RPMI8226 (cell line): Measurements from ENCODE around the gene ACVR1B.

Experiments
- DNase-seq: peaks from one replicate; pipeline ENCODE4 v3.0.0-alpha.2; 2015

The ACVR1B gene

DNA sequence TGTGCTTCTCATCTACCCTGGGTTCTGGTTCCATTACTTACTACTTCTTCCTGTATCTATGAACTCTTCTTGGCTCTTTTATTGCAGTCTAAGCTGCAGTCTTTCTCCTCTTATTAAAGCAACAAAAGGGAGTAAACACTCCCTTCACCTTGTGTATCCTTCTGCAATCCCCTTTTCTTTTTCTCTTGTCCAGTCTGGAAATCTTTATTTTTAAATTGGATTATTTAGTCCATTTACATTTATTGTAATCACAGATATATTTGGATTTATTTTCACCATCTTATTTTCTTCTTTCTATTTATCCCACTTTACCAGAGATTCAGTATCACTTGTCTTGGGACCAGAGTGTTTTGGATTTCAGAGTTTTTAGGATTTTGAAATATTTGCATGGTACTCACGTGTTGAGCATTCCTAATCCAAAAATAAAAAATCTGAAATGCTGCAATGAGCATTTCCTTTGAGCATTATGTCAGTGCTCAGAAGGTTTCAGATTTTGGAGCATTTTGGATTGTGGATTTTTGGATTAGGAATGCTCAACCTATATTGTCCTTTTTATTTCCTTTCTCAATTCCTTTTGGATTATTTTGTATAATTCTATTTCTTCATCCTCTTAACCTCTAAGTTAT lies 6.8 kb upstream of the ACVR1B start:
- no peak for DNase-seq

GRCh38 chr12:51947246-51947996 lies 4.1 kb upstream of the ACVR1B start:
- DNase-seq = no peak

- DNase-seq = no peak
Observed at GRCh38 chr12:51948066-51948465, 3.4 kb upstream of the ACVR1B start.

- no peak for DNase-seq
Observed at GRCh38 chr12:51949342-51950030, 2.0 kb upstream of the ACVR1B start.

DNA sequence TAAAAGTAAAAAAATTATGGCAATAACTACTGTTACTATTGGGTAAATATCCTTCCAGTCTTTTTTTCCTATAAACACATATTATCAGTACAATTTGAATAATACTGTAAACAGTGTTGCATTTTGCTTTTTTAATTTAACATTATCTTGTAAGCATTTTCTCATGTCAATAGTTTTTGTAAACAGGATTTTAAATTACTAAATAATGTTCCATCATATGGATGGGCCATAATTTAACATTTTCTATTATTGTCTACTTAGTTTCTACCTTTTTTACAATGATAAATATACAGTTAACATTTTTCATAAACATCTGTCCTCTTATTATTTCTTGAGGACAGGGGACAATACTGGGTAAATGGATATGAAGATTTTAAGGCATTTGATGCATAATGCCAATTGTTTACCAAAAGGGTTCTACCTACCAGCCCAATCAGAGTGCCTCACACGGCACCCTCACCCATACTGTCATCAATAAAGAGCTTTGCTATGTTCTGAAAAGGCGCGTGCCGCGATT lies 759 bp upstream of the ACVR1B start:
- no peak for DNase-seq

- peak; percentile 28 for DNase-seq
Observed at GRCh38 chr12:51951843-51952722, 584 bp downstream of the ACVR1B start.

- DNase-seq = no peak
Observed at GRCh38 chr12:51953089-51953488, 1.6 kb downstream of the ACVR1B start.

DNA sequence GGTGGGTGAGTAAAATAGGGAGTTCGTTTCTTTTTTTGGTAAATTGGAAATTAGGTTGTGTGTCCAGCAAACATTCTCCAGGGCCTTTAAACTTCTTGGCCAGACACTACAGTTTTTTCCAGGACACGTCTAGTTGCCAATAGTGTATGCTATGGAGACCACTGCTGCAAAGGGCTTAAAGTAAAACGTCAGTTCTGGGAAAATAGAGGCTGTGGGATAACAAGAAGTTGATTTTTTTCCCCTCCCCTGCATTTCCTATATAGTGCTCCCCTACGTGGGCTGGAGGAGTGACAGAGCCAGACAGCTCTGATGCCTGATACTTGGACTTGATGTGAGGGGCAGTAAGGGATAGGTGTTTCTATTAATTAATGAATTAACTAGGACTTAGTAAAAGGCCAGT lies 2.4 kb downstream of the ACVR1B start:
- no peak for DNase-seq

GRCh38 chr12:51954561-51955361 lies 3.3 kb downstream of the ACVR1B start:
- no peak for DNase-seq

GRCh38 chr12:51955702-51956101 lies 4.2 kb downstream of the ACVR1B start:
- peak; percentile 58 for DNase-seq

DNA sequence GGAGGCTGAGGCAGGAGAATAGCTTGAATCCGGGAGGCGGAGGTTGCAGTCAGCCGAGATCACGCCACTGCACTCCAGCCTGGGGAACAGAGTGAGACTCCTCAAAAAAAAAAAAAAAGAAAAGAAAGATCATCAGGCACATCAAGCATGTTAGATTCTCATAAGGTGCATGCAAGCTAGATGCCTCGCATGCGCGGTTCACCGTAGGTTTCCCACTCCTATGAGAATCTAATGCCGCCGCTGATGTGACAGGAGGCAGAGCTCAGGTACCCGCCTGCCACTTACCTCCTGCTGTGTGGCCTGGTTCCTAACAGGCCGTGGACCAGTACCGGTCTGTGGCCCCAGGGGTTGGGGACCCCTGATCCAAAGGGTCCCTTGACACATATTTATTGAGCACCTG lies 7.0 kb downstream of the ACVR1B start:
- DNase-seq = no peak

DNA sequence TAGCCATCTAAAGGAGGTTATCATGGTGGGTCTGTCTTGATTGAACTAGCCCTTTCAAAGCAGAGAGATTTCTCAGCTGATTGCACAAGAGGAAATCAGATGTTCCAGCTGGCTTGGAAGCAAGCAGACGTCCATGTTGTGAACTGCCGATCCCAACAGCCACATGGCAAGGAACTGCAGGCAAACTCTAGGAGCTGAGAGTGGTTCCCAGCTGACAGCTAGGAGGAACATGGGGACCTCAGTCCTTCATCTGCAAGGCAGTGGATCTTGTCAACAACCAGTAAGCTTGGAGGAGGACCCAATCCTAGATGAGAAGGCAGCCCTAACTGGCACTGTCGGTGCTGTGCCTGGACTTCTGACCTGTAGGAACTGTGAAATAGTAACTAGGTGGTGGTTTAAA lies 7.7 kb downstream of the ACVR1B start:
- no peak for DNase-seq

DNA sequence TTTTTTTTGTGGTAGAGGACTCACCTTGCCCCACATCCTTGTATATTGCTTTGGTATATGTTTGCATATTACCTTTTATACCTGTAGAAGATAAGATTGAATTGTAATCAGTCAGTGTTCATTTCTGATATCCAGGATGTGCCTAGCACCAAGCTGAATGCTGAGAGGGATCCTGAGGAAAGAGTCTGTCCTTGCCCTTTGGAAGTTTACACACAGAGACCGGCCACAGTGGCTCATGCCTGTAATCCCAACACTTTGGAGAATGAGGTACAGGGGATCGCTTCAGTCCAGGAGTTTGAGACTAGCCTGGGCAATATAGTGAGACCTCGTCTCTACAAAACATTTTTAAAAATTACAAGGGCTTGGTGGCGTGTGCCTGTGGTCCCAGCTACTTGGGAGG lies 8.4 kb downstream of the ACVR1B start:
- no peak for DNase-seq

- DNase-seq = no peak
Observed at GRCh38 chr12:51960488-51960887, 9.0 kb downstream of the ACVR1B start.

GRCh38 chr12:51960890-51961289 lies 9.4 kb downstream of the ACVR1B start:
- no peak for DNase-seq

- DNase-seq = no peak
Observed at GRCh38 chr12:51961834-51962233, 10.3 kb downstream of the ACVR1B start.

GRCh38 chr12:51962737-51963136 lies 11.2 kb downstream of the ACVR1B start:
- DNase-seq = no peak

- DNase-seq = no peak
Observed at GRCh38 chr12:51963477-51963876, 12.0 kb downstream of the ACVR1B start.

DNA sequence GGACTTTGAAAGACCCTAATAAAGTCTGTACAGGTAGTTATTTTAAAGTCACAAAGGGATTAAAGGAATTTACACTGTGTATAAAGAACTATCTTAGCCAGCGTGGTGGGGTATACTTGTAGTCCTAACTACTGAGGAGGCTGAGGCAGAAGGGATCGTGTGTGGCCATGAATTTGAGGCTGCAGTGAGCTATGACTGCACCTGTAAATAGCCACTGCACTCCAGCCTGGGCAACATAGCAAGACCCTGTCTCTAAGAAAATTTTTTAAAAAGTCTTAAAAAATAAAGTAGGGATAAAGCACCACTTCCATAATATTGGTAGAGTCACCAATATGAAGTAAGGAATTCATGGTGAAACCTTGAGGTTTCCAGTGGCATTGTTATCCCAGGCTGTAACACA lies 18.1 kb downstream of the ACVR1B start:
- DNase-seq = no peak

GRCh38 chr12:51970904-51971646 lies 19.6 kb downstream of the ACVR1B start:
- DNase-seq = no peak
